Testis (tissue), 2 donors: Measurements from ENCODE around the gene GIPC2.

Experiments
- POLR2A ChIP-seq: fragments of 450-650 bp; IDR thresholded peaks from one replicate; pipeline ENCODE4 v1.6.1; 2017; ENCODE audit warnings: antibody characterized with exemption, mild to moderate bottlenecking, moderate library complexity
- TF ChIP-seq, protein P1 (sequence below), 3 experiments: fragments of 450-650 bp in 2 of 3; fragments of 200-600 bp in 1 of 3; sonication (generic) in 1 of 3; IDR thresholded peaks; one replicate each; pipeline ENCODE4 v1.5.1; 2016 to 2019; ENCODE audit warnings: antibody characterized with exemption in 3 of 3, mild to moderate bottlenecking in 2 of 3, moderate library complexity in 1 of 3

DNA sequence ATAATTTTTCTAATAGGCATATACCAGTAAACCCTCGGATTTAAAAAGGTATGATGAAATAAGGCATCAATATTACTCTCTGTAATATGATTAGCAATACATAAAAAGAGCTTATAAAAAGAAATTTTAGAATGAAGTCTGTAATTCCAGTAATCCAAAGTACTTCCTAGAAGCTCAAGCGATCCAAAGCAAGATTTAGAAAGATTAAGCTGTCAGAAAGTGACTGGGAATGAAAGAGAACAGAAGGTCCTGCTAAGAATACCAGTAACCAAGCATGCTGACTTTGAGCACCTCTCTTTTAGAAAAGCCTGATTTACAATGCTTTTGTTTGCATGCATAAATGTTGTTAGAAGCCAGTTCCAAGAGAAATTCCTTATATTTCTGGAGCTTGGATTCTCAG, 125.1 kb downstream of the GIPC2 start:
- no peak for TF ChIP-seq POLR2A
- TF ChIP-seq, protein P1, sequence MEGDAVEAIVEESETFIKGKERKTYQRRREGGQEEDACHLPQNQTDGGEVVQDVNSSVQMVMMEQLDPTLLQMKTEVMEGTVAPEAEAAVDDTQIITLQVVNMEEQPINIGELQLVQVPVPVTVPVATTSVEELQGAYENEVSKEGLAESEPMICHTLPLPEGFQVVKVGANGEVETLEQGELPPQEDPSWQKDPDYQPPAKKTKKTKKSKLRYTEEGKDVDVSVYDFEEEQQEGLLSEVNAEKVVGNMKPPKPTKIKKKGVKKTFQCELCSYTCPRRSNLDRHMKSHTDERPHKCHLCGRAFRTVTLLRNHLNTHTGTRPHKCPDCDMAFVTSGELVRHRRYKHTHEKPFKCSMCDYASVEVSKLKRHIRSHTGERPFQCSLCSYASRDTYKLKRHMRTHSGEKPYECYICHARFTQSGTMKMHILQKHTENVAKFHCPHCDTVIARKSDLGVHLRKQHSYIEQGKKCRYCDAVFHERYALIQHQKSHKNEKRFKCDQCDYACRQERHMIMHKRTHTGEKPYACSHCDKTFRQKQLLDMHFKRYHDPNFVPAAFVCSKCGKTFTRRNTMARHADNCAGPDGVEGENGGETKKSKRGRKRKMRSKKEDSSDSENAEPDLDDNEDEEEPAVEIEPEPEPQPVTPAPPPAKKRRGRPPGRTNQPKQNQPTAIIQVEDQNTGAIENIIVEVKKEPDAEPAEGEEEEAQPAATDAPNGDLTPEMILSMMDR (IDR thresholded peaks at IDR 0.05), result no peak
